HG03558 (cell line): Measurements from ENCODE around the gene LARGE1.

ENCODE experiments used
- ATAC-seq: cut with Tn5 transposase; IDR thresholded peaks from one replicate; pipeline ENCODE4 v1.9.1; 2021; ENCODE audit warnings: moderate number of reproducible peaks; ENCODE audit not compliant: unreplicated experiment; ENCODE audit errors: extremely low read depth

The LARGE1 gene

DNA sequence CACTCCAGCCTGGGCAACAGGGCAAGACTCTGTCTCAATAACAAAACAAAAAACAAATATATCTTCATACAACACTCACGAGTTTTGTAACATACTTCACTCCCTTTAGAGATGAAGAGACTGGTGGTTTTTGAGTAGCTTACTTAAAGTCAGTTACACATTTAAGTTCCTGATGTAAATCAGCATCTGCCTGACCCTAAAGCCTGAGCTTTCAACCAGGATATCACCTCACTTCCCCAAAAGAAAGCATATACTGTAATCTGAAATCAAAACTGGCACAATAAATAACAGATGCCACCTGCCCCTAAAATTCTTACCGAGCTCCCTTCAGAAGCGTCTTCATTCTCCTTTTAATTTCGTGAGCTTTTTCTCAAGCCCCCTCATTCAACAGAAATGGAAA lies 31.5 kb downstream of the LARGE1 start:
- ATAC-seq = no peak

DNA sequence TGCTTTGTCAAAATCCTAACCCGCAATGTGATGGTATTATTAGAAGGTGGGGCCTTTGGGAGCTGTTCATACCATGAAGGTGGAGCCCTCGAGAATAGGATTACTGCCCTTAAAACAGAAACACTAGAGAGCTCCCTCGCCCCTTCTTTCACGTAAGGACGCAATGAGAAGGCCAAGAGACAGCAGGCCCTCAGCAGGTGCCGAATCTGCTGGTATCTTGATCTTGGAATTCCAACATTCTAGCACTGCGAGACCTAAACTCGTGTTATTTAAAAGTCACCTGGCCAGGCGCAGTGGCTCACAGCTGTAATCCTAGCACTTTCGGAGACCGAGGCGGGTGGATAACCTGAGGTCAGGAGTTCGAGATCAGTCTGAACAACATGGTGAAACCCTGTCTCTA lies 33.1 kb downstream of the LARGE1 start:
- no peak for ATAC-seq

DNA sequence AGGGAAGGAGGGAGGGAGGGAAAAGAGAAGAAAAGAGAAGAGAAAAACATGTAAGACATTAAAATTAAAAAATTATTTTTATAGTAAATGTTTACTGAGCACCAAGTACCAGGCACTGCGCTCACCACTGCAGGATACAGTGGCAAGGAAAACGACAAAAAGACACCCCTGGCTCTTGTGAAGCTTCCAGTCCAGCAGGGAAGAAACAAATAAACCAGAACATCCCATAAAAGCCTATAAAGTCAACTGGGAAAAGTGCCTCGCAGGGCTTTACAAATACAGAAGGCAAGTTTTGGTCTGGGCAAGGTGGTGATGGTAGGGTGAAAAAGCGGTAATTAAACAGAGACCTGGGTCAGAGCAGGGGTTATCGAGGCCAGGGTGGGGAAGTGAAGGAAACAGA lies 33.6 kb downstream of the LARGE1 start:
- no peak for ATAC-seq

DNA sequence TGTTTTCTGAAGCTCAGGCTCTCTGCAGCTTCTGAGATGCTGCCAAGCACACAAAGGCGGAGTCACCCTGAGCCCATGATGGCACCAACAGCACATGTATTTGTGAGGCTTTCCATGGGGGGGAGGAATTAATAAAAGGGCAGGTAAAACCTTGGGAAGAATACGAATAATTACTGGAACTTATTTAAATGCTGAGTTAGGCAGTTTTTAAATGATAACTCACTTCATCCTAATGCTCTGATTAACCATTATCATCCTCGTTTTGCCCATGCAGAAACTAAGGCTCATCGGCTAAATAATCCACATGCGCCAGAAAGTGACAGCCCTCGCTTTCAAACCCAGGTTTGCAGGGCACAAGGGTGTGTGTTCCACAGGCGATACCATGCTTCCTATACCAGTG lies 35.4 kb downstream of the LARGE1 start:
- ATAC-seq = no peak

DNA sequence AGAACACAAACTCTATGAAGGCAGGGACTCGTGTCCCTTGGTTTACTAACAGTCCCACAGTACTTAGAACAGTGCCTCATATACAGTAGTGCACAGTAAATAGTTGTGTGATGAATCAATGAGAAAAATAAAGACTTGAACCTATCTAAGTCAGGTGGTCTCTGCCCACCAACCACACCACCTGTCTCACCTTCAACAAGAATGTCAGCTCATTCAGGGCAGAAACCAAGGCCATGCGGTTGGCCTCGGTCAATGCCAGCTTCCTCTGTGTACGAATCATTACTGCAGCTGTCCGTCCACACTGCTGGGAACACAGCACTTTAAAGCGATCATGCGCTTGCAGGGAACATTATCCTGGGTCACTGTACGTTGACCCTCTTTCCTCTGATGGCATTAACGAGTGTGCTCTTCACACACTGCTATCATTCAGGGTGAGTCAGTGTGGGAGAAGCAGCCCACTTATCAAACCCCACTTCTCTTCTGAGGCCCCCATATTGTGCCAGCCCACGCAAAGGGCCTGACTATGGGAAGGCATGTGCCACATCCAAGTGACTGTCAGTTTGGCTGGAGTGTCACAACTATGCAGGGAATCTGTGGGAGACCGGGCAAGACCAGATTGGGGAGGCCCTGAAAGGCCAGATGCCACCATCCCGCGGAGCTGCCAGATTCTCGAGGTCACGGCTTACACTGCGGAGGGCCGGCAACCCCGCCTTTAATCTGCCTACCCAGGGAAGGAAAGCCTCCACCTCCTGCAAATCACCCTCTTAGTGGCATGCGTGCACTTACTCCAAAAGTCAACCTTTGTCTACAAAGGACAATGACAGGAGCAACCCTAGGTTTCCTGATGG lies 36.1 kb downstream of the LARGE1 start:
- ATAC-seq = no peak

DNA sequence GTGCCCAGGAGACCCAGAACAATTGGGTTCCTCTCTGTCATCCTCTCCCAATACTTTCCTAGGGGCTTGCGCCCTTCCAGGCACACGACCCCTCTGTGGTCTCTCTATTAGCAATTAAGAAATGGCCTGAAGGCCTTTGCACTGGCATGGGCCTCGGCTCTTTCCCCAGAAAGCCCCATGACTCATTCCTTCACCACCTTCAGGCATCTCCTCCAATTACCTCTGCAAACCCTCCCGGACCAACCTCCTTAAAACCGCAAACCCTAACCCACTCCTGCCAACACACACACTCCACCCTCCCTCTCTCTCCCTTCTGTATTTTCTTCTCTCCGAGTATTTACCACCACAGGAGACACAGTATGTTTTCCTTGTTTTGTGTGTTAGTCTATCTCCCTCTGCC lies 36.7 kb downstream of the LARGE1 start:
- ATAC-seq = no peak

DNA sequence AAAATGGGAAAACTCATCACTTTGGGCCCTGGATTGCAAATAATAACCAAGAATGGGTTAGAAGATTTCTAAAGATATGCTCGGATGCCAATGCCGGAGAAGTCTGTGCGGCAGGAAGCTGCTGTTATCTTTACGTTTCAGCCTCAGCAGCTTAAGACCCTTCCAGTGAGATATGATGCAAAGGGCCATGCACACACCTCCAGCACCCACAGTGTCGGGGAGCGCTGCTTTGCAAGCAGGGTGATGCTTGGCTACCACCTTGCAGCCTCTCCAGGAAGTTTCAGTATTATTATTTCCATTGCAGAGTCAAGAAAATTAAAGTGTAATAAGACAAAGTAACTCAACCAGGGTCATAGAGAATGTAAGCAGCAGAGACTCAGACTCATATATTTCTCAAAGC lies 37.3 kb downstream of the LARGE1 start:
- ATAC-seq = no peak

DNA sequence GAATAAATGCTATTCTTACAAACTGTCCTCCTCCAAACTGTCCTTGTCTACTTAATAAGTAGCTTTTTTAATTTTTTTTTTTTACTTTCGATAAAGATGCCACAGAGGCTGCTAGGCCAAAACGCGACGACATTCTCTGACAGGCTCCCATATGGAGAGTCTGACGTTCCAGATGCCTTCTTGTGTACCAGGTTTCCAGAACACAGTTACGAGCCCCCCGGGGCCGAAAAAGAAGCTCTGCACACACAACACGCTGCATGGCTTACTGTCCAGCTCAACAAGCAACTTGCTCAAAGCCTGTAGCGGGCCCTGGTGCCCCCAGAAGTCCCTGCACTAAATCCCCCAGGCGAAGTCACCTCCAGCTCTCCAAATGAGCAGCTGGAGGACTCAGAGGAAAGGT lies 39.3 kb downstream of the LARGE1 start:
- no peak for ATAC-seq

DNA sequence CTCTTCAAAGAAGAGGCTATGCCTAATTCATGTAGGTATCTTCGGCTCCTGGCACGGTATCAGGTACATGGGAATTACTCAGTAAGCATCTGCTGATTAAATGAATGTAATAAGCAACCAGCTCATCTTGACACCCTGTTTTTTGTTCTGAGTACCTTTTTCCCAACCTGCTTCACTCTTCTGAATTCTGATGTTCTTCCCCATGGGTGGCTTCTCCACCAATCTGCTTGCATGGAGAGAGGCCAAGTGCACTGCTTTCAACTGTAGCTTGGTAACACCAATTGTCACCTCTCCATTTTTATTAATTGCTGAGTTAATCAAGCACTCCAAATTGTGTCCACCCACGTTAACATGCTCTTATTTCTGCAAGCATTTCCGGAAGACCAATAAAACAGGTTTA lies 40.5 kb downstream of the LARGE1 start:
- no peak for ATAC-seq

DNA sequence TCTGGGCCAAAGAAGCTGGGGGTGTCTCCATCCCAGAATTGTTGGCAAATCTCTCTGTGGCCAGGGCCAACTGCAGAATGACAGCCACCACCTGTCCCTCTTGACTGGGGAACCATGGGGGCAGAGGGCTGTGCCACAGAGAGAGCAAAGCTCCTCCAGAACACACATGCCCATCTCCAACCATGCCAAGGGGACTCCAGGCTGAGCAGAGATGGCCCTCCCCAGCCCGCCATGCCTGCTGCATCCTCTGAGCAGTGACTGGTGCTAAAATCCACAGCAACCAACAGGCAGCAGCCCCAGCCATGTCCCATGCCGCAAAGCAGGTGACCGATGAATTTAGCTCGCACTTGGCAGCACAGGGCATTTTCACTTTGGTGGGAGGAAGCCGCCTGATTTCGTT lies 45.0 kb downstream of the LARGE1 start:
- no peak for ATAC-seq

DNA sequence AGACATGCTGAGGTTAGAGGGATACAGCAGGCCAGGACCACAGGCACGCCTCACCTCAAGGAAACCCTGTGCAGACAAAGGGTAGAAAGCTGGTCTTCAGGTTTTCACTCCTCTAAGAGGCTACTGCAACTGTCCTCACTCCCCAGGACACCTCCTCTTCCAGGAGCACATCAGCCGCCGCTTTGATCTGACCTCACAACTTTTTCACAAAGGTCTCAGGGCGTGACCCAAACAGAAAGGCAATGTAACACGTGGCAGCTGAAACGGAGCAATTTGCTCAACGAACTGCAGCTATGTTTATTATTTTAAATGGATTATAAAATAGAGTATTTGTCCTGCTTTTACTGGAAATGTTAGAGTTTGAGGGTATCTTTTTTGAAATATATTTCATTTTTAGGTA lies 46.1 kb downstream of the LARGE1 start:
- ATAC-seq = no peak

DNA sequence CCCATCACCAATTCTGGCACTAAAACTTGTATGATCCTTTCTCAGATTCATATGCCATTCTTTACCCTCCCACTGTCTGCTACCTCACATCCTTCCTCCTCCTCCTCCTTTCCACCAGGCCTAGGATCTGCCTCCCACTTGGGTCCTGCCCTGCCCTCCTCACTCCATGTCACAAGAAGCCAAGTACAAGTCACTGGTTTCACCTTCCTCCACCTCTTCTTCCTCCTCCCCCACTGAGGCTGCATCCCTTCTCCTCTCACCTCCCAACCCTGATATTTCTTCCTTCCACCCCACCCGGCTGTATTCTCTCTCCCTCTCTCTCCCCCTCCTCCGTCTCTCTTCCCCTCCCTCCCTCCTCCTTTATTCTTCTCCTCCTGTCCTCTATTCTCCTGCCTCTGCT lies 46.6 kb downstream of the LARGE1 start:
- no peak for ATAC-seq

DNA sequence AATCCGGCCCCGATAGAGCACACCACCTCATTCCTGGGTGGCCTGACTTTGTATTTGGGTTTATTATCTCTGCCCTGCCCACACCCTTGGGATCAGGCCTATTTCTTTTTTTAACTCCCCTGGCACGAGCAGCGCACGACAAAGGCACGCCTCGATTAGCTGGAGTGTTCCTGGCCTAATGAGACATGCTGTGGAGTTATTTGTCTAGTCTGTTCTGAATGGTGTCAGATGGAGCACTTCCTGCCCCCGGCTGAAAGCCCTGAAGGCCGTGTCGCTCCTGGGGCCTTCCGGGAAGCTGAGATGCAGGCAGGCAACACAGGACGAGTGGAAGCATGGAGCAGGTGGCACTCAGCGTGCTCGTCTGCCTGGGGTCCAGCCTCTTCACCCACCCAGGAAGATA lies 47.1 kb downstream of the LARGE1 start:
- no peak for ATAC-seq

DNA sequence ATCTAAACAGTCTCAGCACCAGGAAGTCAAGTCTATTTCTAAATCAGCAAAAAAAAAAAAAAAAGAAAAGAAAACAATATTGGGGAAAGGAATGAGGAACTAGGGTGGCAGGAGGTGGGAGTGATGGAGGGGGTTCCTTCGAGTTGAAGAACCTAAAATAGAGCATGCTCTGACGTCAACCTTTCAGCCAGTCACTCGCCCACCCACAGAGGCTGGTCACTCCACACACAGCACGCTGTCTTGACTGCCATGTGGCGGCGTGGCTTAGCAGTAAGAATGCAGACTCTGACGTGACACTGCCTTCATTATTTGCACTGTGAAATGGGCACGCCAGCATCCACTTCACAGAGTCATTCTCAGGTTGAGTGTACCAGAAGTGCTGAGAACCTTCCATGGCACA lies 48.3 kb downstream of the LARGE1 start:
- ATAC-seq = no peak

DNA sequence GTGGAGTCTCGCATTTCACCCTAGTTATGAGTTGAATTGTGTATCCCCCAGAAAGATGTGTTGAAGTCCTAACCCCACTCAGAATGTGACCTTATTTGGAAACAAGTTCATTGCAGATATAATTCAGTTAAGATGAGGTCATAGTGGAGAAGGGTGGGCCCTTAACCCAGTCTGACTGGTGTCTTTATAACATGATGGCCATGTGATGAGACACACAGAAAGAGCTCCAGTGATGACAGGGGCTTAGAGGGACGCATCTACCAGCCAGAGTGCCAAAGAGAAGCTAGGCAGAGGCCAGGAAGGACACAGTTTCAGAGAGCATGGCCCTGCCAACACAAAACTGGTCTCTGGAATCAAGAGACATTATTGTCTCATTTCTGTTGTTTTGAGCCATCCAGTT lies 50.3 kb downstream of the LARGE1 start:
- ATAC-seq = no peak

DNA sequence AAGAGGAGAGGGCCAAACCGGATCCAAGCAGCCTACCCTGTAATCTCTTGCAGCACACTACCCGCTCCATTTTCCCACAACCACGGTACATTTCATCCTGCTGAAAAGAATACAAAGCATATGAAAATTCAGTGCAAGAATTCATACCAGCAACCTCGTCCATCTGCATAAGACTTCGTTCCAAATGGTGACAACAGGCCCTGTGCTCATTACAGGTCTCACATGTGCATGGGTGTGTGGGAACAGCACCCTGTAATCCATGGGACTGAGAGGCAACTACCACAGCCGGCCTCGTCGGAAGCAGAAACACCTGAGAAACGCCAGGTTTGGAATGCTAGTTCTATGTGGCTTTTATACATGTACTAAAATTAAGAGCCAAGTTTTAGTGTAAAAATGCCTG lies 52.3 kb downstream of the LARGE1 start:
- no peak for ATAC-seq

DNA sequence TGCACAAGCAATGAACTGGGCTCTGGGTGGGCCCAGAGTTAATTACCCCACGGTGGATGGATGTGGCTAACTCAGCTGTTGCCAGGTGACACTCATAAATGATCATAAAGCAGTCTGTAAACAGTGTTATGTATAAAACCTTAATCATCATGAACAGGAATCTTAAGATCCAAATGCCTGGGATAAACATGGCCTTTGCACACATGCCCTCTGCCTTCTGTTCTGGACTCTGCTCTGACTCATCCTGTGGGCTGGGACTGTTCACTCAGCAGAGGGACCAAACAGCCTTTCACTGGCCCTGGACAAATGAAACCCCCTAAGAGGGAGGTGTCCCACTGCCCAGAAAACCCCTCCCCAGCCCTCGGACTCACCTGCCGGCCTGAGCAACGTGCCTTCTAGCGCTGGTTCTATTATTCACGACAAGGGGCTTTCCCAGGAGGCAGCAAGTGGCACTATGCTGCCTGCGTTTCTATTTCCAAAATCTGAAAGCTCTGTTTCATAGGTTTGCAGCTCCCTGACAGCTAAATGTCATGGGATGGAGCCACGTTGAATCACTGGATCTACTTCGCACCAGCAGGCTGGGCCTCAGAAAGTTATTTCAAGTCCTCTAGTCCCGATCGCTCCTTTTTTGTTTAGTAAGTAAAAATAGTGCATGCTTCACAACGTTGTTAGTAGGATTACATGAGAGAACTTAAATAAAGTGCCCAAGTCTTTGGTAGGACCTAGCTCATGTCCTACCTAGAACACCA lies 53.0 kb downstream of the LARGE1 start:
- ATAC-seq = no peak

DNA sequence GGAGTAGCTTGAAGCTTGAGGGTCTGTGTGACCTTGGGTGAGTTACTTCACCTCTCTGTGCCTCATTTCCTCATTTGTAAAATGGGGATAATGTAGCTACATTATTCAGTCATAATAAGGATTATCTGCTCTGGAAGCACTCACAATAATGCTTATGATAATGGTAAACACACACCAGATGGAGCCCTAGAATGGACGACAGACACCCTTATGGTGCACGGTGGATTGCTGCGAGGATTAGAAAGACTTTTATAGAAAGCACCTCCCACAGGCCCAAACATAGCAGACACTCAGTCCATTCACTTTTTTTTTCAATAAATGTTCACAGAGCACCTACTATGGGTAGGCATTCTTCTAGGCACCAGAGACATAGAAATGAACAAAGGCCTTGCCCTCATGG lies 53.8 kb downstream of the LARGE1 start:
- no peak for ATAC-seq

DNA sequence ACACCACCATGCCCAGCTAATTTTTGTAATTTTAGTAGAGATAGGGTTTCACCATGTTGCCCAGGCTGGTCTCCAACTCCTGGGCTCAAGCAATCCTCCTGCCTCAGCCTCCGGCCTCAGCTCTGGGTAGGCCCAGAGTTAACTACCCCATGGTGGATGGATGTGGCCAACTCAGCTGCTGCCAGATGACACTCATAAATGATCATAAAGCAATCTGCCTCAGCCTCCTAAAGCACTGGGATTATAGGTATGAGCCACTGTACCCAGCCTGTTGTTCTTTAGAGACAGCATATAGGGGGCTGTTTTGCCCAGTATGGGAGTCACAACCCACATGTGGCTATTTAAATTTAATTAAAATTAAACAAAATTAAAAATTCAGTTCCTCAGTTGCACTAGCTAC lies 54.3 kb downstream of the LARGE1 start:
- ATAC-seq = no peak

DNA sequence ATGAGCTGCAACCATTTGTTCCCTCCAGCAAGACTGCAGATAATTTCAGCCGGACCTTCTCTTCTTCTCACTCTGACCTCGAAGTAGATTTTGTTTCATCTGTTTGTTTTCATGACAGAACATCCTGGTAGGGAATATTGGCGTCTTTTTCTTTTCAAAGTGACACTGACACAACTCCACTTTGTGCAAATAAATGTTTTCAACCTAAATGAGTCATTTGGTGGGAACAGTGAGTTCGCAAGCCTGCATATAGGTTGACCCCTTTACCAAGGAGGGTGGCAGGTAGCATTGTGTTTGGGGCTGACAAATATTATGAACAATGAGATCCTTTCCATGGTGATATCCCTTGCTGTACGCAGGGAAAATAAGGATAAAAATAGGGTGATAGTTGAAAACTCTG lies 55.0 kb downstream of the LARGE1 start:
- no peak for ATAC-seq

DNA sequence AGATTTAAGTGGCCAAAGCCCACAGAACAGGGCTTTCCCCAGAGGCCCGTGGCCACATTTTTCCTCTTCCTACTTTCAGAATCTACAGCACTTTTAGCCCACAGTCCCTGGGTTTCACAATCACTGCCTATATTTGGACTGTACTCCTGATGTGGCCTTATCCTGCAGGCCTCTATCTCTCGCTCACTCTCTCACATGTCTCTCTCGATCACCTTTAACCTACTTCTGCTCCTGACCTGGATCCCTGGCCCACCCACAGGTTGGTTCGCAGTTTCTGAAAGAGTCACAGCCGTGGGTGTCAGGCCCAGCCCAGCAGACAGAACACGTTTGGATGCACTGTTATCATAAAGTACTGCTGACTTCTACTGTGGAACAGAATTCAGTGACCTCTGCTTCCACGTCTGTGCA lies 55.5 kb downstream of the LARGE1 start:
- no peak for ATAC-seq
